Measurements from ENCODE around the gene KRT5. TPM values are rescaled to one million over a fixed set of nuclear protein-coding genes. Genes with fewer than 3 reads are reported as not detected.

KRT5 gene
- total and polyA plus RNA-seq, 9 donors: 0.25 to 16.1 (median 1.4) TPM; not detected in 1

GRCh38 chr12:52555577-52555976, 35.4 kb upstream of the KRT5 start:
- intact Hi-C loops (cut with DNase I): no loop called here
- H3K27me3 ChIP-seq: no peaks in the 10 kb centered on the region
- H3K9me3 ChIP-seq: no peaks in the 10 kb centered on the region
- DNase-seq: no peak
- no peak for TF ChIP-seq POLR2A (IDR thresholded peaks at IDR 0.05)
- TF ChIP-seq EP300 (IDR thresholded peaks at IDR 0.05): no peak
- TF ChIP-seq, protein P1, sequence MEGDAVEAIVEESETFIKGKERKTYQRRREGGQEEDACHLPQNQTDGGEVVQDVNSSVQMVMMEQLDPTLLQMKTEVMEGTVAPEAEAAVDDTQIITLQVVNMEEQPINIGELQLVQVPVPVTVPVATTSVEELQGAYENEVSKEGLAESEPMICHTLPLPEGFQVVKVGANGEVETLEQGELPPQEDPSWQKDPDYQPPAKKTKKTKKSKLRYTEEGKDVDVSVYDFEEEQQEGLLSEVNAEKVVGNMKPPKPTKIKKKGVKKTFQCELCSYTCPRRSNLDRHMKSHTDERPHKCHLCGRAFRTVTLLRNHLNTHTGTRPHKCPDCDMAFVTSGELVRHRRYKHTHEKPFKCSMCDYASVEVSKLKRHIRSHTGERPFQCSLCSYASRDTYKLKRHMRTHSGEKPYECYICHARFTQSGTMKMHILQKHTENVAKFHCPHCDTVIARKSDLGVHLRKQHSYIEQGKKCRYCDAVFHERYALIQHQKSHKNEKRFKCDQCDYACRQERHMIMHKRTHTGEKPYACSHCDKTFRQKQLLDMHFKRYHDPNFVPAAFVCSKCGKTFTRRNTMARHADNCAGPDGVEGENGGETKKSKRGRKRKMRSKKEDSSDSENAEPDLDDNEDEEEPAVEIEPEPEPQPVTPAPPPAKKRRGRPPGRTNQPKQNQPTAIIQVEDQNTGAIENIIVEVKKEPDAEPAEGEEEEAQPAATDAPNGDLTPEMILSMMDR (IDR thresholded peaks at IDR 0.05): no peak
- no peak overlapping the region for H3K27ac ChIP-seq
- H3K4me3 ChIP-seq: no peak overlapping the region
- H3K36me3 ChIP-seq: no peaks in the 10 kb centered on the region
- 74 to 80% (median 74%) methylated on average over 6 of the region's 6 CpGs for WGBS, 3 donors
- no peaks in the 10 kb centered on the region for H3K4me1 ChIP-seq (ENCODE audit: insufficient read depth)

GRCh38 chr12:52552681-52553195, 32.5 kb upstream of the KRT5 start, which contains the start of gene KRT71:
Gene KRT71, minus strand, starts transcription at chr12:52553145. Its CDS starts 68 bp downstream, at chr12:52553077.
- intact Hi-C loops (cut with DNase I): no loop called here
- DNase-seq: no peak
- TF ChIP-seq, protein P1 (IDR thresholded peaks at IDR 0.05): no peak
- no peak for TF ChIP-seq POLR2A (IDR thresholded peaks at IDR 0.05)
- TF ChIP-seq EP300 (IDR thresholded peaks at IDR 0.05): no peak
- Histone ChIP-seq H3K36me3 (no peaks in the 10 kb centered on the region), H3K27me3 (no peaks in the 10 kb centered on the region), H3K27ac (no peak within 1 kb of the TSS), H3K4me1 (ENCODE audit: insufficient read depth) (no peaks in the 10 kb centered on the region), H3K4me3 (no peak within 1 kb of the TSS), H3K9me3 (no peaks in the 10 kb centered on the region)
- 87 to 94% (median 88%) methylated on average over 14 of the region's 14 CpGs for WGBS, 3 donors

DNA sequence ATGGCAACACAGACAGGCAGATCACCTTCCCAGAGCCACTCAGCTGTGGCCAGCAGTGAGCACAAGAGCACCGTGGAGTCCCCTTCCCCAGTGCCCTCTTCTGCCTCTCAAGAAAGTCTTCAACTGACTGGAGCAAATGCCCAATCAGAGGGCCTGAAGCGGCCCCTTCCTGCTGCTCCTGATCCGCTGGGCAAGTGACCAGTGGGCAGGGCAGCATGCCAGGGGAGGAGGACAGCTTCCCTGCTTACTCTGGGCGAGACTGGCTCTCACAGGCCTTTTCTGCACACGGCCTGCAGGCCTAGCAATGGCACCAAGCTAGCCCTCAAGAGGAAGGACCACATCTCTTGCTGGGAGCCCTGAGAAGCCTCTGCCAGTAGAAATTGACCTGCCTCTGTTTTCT, 31.9 kb upstream of the KRT5 start:
- no peak overlapping the region for H3K27ac ChIP-seq
- H3K27me3 ChIP-seq: no peaks in the 10 kb centered on the region
- intact Hi-C loops (cut with DNase I): no loop called here
- no peaks in the 10 kb centered on the region for H3K36me3 ChIP-seq
- WGBS, 3 donors: 69 to 75% (median 72%) methylated on average over 5 of the region's 5 CpGs
- H3K4me3 ChIP-seq: no peak overlapping the region
- TF ChIP-seq, protein P1 (IDR thresholded peaks at IDR 0.05): no peak
- no peak for TF ChIP-seq EP300 (IDR thresholded peaks at IDR 0.05)
- TF ChIP-seq POLR2A (IDR thresholded peaks at IDR 0.05): no peak
- no peaks in the 10 kb centered on the region for H3K4me1 ChIP-seq (ENCODE audit: insufficient read depth)
- DNase-seq: no peak
- no peaks in the 10 kb centered on the region for H3K9me3 ChIP-seq

DNA sequence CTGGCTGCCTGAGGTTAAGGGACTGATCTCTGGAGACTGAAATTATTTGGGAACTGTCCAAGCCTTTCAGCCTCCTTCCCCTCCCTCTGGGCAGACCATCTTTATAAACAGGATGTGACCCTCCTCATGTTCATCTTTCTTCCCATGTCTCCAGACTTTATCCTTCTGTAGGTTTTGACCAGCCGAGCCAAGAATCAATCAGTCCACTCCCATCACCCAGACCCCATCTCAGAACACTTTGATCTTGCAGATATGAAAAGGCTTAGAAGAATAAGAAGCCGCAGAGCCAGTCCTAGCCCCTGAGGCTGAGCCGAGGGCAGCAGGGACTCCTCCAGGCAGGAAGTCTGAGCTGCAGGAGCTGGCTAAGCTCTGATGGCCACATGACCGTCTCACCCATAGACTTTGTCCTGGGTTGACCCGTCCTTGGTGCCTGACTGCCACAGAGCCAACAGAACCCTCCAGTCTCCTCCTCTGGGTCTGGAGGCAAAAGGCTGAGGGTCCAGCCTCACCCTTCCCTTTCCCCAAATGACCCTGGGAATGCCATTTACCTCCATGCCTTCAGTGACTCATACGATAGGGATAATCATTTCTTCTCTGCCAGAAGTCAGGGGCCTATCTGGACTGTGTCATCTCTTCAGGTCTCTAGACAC, 31.1 kb upstream of the KRT5 start:
- no peaks in the 10 kb centered on the region for H3K4me1 ChIP-seq (ENCODE audit: insufficient read depth)
- TF ChIP-seq, protein P1 (IDR thresholded peaks at IDR 0.05): no peak
- H3K27ac ChIP-seq: no peak overlapping the region
- DNase-seq: no peak
- no peak overlapping the region for H3K4me3 ChIP-seq
- H3K9me3 ChIP-seq: no peaks in the 10 kb centered on the region
- no peaks in the 10 kb centered on the region for H3K36me3 ChIP-seq
- no peaks in the 10 kb centered on the region for H3K27me3 ChIP-seq
- intact Hi-C loops (cut with DNase I): no loop called here
- WGBS, 3 donors: 30 to 49% (median 37%) methylated on average over 6 of the region's 6 CpGs

Data from ovary (tissue), 9 donors.